ENCODE measurements around the gene HTR3D.

- TF ChIP-seq BHLHE40 (IDR thresholded peaks at IDR 0.05; ENCODE audit: low read depth, low read length) = no peak
- no peak for TF ChIP-seq POLR2A (IDR thresholded peaks at IDR 0.05; ENCODE audit: low read depth, low read length)
- no peak for TF ChIP-seq MXI1 (IDR thresholded peaks at IDR 0.05; ENCODE audit: borderline replicate concordance, low read depth, low read length)
- TF ChIP-seq CTCF (conservative IDR thresholded peaks at IDR 0.05; ENCODE audit: low read depth, low read length) = no peak
- no peak for TF ChIP-seq NFE2L2 (IDR thresholded peaks at IDR 0.05; ENCODE audit: low read depth, low read length)
Measured at GRCh38 chr3:184042617-184043016, 11.1 kb downstream of the HTR3D start.
